Measurements from ENCODE around the gene PES1.
A peak's percentile ranks its signal among the peaks of the same experiment; 100 is the strongest.
"Not testable (repeated sequence)": the region's sequence is repeated elsewhere in the genome, so short reads cannot be mapped to it uniquely, and the experiment has no call there.

Gene PES1

DNA sequence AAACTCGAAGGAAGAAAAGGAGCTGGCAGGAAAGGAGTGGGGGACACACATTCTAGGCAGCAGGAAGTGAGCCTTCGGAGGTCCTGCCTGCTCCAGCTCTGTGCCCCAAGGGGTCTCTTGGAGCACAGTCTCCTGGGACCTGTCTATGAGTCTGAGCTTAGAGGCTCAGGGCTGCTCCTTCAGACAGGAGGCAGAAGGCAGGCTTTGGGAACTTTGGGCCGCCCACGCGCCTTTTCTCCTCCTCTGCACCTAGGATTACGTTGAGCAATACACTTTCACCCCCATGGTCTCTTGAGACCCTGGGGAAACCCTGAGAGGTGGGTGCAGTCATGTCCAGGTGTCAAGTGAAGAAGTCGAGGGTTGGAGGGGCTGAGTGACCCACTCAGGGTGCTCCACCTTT, 16.2 kb upstream of the PES1 start:
- no peak for DNase-seq

- DNase-seq = no peak
These were observed 15.7 kb upstream of the PES1 start for GRCh38 chr22:30607300-30607930.

- peak; percentile 28 for DNase-seq
These were observed 15.0 kb upstream of the PES1 start, which contains the start of gene TCN2 for GRCh38 chr22:30606455-30607299. Gene TCN2, plus strand, starts transcription at chr22:30607174. Its CDS starts 158 bp downstream, at chr22:30607332.

DNA sequence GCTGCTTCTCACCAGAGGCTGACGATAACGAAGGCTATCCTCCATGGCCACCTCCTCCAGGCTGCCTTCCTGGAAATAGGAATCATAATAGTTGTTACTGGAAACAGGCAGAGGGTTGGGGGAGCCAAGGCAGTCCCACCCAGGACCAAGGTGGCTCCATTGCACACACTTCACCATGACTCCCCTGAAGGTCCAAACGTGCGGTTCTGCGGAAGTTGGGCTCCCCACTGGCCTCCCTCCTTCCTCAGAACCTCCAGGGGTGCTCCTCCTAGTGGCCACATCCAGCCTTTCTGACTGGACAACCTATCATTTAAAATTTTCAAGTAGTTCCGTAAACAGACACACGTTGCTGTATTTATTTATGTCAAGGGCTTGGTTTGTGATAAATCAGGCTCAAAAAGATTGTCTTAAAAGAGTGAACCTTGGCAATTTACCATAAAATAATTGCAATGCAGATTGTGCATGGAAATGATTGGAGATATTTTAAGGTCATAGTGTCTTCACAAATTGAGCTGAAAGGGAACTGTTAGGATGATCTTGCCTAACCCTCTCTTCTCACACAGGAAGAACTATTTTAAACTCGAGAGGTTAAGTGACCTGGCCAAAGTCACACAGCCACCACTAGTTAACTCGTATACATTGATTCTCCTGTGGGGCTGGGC, 13.9 kb upstream of the PES1 start:
- DNase-seq = peak; percentile 45

GRCh38 chr22:30604723-30605122, 13.0 kb upstream of the PES1 start:
- DNase-seq = no peak

DNA sequence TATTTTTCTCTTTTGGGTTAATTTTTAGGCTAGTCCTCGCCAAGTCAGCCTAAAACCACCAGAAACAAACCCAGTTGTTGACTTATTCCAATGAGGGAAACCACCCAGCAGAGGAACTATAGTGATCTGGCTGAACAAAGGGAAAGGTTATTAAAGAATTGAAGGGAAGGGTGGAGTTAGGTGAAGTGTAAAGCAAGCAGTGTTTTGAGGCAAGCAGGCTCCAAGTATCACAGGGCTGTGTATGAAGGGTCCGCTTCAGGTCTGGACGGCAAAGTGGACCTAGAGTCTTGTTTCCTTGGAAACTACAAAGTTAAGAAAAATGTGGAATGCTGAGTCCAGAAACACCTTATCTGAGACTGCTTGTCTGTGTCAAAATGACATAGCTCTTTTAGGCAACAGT, 12.1 kb upstream of the PES1 start:
- no peak for DNase-seq

DNA sequence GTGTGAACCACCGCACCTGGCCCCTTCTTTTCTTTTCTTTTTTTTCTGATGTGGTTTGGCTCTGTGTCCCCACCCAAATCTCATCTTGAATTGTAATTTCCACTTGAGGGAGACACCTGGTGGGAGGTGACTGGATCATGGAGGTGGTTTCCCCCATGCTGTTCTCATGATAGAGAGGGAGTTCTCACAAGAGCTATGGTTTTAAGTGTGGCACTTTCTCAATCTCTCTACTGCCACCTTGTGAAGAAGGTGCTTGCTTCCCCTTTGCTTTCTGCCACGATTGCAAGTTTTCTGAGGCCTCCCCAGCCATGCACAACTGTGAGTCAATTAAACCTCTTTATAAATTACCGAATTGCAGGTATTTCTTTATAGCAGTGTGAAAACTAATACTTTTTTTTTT, 10.3 kb upstream of the PES1 start:
- no peak for DNase-seq

DNA sequence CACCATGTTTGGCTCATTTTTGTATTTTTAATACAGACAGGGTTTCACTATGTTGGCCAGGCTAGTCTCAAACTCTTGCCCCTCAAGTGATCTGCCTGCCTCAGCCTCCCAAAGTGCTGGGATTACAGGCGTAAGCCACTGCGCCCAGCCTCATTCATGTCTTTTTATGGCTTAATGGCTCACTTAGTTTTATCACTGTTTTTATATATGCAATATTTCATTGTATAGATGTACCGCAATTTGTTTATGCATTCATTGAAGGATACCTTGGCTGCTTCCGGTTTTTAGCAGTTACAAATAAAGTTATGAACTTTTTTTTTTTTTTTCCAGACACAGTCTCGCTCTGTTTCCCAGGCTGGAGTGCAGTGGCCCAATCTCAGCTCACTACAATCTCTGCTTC, 9.8 kb upstream of the PES1 start:
- no peak for DNase-seq

DNA sequence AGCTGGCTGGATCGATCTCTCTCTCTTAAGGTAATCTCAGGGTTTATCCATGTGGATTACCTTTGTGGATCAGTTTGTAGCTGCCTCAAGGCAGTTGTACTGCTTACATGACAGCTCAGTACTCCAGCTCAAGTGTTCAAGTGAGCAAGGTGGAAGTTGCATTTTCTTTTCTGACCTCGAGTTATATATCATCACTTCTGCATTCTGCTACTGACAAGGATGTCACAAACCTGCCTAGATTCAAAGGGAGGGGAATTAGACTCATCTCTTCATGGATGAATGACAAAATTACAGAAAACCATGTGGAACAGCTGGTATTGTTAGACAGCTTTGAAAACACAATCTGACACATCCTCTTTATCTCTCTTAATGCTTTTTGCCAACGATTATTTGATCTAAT, 9.2 kb upstream of the PES1 start:
- no peak for DNase-seq

DNA sequence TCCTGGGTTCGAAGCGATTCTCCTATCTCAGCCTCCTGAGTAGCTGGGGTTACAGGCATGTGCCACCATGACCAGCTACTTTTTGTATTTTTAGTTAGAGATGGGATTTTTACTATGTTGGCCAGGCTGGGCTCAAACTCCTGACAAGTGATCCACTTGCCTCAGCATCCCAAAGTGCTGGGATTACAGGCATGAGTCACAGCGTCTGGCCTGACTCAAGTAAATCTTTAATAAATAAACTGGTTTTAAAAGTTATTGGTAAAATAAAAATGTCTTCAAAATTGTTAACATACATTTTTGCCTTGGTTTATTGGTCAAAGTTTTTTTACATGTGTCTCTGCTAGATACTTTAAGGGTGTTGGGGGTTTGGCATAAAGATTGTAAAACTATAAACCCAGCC, 7.3 kb upstream of the PES1 start:
- DNase-seq = no peak

DNA sequence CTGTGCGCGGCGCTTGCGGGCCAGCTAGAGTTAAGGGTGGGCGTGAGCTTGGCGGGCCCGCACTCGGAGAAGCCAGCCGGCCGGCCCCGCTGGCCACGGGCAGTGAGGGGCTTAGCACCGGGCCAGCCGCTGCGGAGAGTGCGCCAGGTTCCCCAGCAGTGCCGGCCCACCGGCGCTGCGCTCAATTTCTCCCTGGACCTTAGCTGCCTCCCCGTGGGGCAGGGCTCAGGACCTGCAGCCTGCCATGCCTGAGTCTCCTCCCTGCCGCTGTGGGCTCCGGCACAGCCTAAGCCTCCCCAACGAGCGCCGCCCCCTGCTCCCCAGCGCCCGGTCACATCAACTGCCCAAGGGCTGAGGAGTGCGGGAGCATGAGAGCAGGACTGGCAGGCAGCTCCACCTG, 5.2 kb upstream of the PES1 start:
- no peak for DNase-seq

DNA sequence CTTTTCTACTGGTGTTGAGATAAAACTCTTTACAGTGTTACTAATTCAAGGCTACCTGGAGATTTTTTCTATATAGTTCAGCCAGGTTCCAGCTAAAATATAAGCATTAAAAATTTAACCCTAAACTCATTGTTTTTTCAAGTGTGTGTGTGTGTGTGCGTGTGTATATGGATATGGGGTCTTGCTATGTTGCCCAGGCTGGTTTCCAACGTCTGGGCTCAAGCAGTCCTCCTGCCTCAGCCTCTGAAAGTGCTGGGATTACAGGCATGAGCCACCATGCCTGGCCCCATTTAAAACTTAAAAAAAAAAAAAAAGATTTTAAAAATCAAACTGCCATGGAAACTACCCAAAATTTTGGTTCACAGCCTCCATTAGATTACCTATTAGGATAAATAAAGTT, 4.5 kb upstream of the PES1 start:
- DNase-seq = no peak

GRCh38 chr22:30592360-30592713, 627 bp upstream of the PES1 start:
- DNase-seq = not testable (repeated sequence)

GRCh38 chr22:30591191-30591587, 521 bp downstream of the PES1 start:
- no peak for DNase-seq

- no peak for DNase-seq
These were observed 5.3 kb downstream of the PES1 start for GRCh38 chr22:30586414-30586813.

DNA sequence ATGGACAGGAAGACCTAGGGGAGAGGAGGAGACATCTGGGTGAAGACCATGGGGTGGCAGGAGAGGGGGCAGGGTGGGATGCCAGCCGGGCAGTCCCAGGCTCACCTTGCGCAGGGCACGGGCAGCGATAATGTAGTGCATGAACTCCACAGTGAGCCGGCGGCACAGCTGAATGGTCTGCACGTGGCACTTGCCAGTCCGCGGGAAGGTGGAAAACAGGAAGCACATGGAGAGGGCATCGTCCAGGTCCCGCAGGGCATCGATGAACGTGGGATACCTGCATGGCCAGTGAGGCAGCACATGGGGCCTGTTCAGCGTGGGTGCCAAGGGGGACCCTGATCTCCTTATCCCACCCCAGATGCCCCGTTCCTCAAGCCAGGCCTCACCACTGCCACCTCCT, 7.3 kb downstream of the PES1 start:
- DNase-seq = no peak

- DNase-seq = no peak
These were observed 8.7 kb downstream of the PES1 start for GRCh38 chr22:30582788-30583545.

GRCh38 chr22:30582051-30582450, 9.7 kb downstream of the PES1 start:
- DNase-seq = no peak

DNA sequence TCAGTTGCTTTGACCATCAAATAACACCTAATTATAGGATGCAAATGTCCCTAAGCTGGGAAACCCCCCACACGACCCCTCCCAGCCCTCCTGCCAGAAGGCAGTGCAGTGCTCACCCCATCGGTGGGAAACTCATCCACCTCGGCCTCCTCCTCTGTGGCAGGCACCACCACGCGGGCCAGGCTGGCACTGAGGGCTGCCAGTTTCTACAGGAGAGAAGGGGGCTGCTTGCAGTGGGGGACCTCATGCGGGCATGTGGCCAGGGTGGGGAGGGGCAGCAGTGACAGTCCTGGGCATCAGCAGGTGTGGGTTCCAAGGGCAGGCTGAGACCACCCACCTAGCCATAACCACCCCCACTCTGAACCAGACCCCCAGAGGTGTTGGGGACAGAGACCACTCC, 10.8 kb downstream of the PES1 start:
- DNase-seq = no peak

DNA sequence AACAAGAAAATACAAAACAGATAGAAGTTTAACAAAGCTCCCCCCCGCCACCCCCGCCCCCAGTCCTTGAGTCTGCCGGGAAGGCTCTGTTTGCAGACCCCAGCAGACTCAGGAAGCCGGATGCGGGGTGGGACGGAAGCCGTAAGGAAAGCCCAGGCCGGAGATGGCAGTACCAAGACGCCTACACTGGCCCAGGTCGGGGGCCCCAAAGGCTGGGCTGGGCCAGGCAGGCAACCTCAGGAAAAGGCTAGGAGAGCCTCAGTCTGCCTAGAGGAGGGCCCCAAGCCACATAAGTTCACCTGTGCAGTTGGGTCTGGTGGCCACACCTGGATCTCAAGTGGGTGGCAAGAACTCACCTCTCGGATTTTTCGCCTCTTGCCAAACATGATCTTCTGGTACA, 13.2 kb downstream of the PES1 start:
- no peak for DNase-seq

- no peak for DNase-seq
These were observed 15.9 kb downstream of the PES1 start for GRCh38 chr22:30575859-30576258.

- no peak for DNase-seq
These were observed 16.6 kb downstream of the PES1 start for GRCh38 chr22:30574997-30575671.

Data from stimulated activated CD4-positive, alpha-beta T cell treated with anti-CD3 and anti-CD28 coated beads, Interleukin-4, amount 100 ng/mL, for 1 hour (primary cell).